ENCODE results near the gene SLC24A3. TPM values are rescaled to one million over a fixed set of nuclear protein-coding genes. Genes with fewer than 3 reads are reported as not detected.

The SLC24A3 gene
- total RNA-seq, 2 experiments from 2014 or later = not detected

GRCh38 chr20:19564261-19564660 lies 351.8 kb downstream of the SLC24A3 start:
- H2AFZ ChIP-seq (ENCODE audit: low read length) = no peak overlapping the region
- H3K79me2 ChIP-seq (ENCODE audit: insufficient read depth, low read depth, low read length) = no peaks in the 10 kb centered on the region
- no peaks in the 10 kb centered on the region for H3K9me3 ChIP-seq (ENCODE audit: low read length)
- H3K4me3 ChIP-seq (ENCODE audit: low read depth, low read length, poor library complexity, severe bottlenecking) = no peak overlapping the region
- DNase-seq (ENCODE audit: low spot score) = no peak
- H3K36me3 ChIP-seq (ENCODE audit: insufficient read depth, low read length) = no peaks in the 10 kb centered on the region
- no TSS peak for BruUV-seq (replicated peaks)
- H3K9me2 ChIP-seq (ENCODE audit: insufficient read depth, low read length) = no peaks in the 10 kb centered on the region
- CTCF ChIA-PET (ENCODE audit: unreplicated experiment) = no interaction called here
- H4K20me1 ChIP-seq (ENCODE audit: insufficient read depth, low read length) = no peaks in the 10 kb centered on the region
- no peak overlapping the region for H3K4me2 ChIP-seq (ENCODE audit: low read length)
- TF ChIP-seq EZH2phosphoT487 (IDR thresholded peaks at IDR 0.05; ENCODE audit: borderline replicate concordance, low read depth, low read length) = no peak
- TF ChIP-seq, protein P1, sequence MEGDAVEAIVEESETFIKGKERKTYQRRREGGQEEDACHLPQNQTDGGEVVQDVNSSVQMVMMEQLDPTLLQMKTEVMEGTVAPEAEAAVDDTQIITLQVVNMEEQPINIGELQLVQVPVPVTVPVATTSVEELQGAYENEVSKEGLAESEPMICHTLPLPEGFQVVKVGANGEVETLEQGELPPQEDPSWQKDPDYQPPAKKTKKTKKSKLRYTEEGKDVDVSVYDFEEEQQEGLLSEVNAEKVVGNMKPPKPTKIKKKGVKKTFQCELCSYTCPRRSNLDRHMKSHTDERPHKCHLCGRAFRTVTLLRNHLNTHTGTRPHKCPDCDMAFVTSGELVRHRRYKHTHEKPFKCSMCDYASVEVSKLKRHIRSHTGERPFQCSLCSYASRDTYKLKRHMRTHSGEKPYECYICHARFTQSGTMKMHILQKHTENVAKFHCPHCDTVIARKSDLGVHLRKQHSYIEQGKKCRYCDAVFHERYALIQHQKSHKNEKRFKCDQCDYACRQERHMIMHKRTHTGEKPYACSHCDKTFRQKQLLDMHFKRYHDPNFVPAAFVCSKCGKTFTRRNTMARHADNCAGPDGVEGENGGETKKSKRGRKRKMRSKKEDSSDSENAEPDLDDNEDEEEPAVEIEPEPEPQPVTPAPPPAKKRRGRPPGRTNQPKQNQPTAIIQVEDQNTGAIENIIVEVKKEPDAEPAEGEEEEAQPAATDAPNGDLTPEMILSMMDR (conservative IDR thresholded peaks at IDR 0.05; ENCODE audit: low read length) = no peak
- POLR2A ChIA-PET = no interaction called here
- H3K4me1 ChIP-seq (ENCODE audit: insufficient read depth, low read length, poor library complexity, severe bottlenecking) = no peaks in the 10 kb centered on the region
- H3K27ac ChIP-seq (ENCODE audit: low read depth, low read length, poor library complexity, severe bottlenecking) = no peak overlapping the region
- intact Hi-C loops (cut with micrococcal nuclease; ENCODE audit: unreplicated experiment) = no loop called here

DNA sequence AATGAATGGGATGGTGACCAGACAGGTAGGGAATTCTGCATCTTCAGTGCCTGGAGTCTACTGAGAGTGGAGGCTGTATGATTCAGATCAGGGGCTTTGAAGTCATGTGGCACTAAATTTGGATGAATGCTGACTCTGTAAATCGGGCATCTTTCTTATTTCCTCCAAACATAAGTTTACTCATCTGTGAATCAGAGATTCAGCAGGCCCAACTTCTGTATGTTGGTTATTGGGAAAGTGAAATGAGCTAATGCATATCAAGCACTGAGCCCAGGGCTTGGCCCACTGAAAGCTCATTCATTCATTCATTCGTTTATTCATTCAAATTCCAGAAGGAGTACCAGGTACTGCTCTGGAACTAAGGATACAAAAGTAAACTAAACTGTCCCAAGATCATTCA lies 353.3 kb downstream of the SLC24A3 start:
- no peak for DNase-seq (ENCODE audit: low spot score)
- ChIA-PET POLR2A (no interaction called here), CTCF (ENCODE audit: unreplicated experiment) (no interaction called here)
- H3K4me1 ChIP-seq (ENCODE audit: insufficient read depth, low read length, poor library complexity, severe bottlenecking) = no peaks in the 10 kb centered on the region
- H3K4me3 ChIP-seq (ENCODE audit: low read depth, low read length, poor library complexity, severe bottlenecking) = no peak overlapping the region
- no peak for TF ChIP-seq EZH2phosphoT487 (IDR thresholded peaks at IDR 0.05; ENCODE audit: borderline replicate concordance, low read depth, low read length)
- TF ChIP-seq, protein P1 (conservative IDR thresholded peaks at IDR 0.05; ENCODE audit: low read length) = no peak
- no peaks in the 10 kb centered on the region for H4K20me1 ChIP-seq (ENCODE audit: insufficient read depth, low read length)
- H3K79me2 ChIP-seq (ENCODE audit: insufficient read depth, low read depth, low read length) = no peaks in the 10 kb centered on the region
- no peak overlapping the region for H3K27ac ChIP-seq (ENCODE audit: low read depth, low read length, poor library complexity, severe bottlenecking)
- H3K9me2 ChIP-seq (ENCODE audit: insufficient read depth, low read length) = no peaks in the 10 kb centered on the region
- BruUV-seq (replicated peaks) = no TSS peak
- no peak overlapping the region for H3K4me2 ChIP-seq (ENCODE audit: low read length)
- no peaks in the 10 kb centered on the region for H3K9me3 ChIP-seq (ENCODE audit: low read length)
- H3K36me3 ChIP-seq (ENCODE audit: insufficient read depth, low read length) = no peaks in the 10 kb centered on the region
- no peak overlapping the region for H2AFZ ChIP-seq (ENCODE audit: low read length)
- intact Hi-C loops (cut with micrococcal nuclease; ENCODE audit: unreplicated experiment) = no loop called here

GRCh38 chr20:19566226-19566945 lies 353.9 kb downstream of the SLC24A3 start:
- Histone ChIP-seq H4K20me1 (ENCODE audit: insufficient read depth, low read length) (no peaks in the 10 kb centered on the region), H3K36me3 (ENCODE audit: insufficient read depth, low read length) (no peaks in the 10 kb centered on the region), H2AFZ (ENCODE audit: low read length) (no peak overlapping the region), H3K79me2 (ENCODE audit: insufficient read depth, low read depth, low read length) (no peaks in the 10 kb centered on the region), H3K4me2 (ENCODE audit: low read length) (no peak overlapping the region), H3K9me3 (ENCODE audit: low read length) (no peaks in the 10 kb centered on the region), H3K9me2 (ENCODE audit: insufficient read depth, low read length) (no peaks in the 10 kb centered on the region), H3K4me3 (ENCODE audit: low read depth, low read length, poor library complexity, severe bottlenecking) (no peak overlapping the region), H3K4me1 (ENCODE audit: insufficient read depth, low read length, poor library complexity, severe bottlenecking) (no peaks in the 10 kb centered on the region), H3K27ac (ENCODE audit: low read depth, low read length, poor library complexity, severe bottlenecking) (no peak overlapping the region)
- no peak for TF ChIP-seq EZH2phosphoT487 (IDR thresholded peaks at IDR 0.05; ENCODE audit: borderline replicate concordance, low read depth, low read length)
- TF ChIP-seq, protein P1 (conservative IDR thresholded peaks at IDR 0.05; ENCODE audit: low read length) = no peak
- POLR2A ChIA-PET = no interaction called here
- DNase-seq (ENCODE audit: low spot score) = no peak
- intact Hi-C loops (cut with micrococcal nuclease; ENCODE audit: unreplicated experiment) = no loop called here
- CTCF ChIA-PET (ENCODE audit: unreplicated experiment) = no interaction called here
- BruUV-seq (replicated peaks) = no TSS peak

Data from OCI-LY7 (cell line).